NCI-H345 treated with DMSO at 0.1 percent for 48 hours (cell line): Measurements from ENCODE around the gene TMOD2.
A peak's percentile ranks its signal among the peaks of the same experiment; 100 is the strongest.
"Not testable (repeated sequence)": the region's sequence is repeated elsewhere in the genome, so short reads cannot be mapped to it uniquely, and the experiment has no call there.

Source experiments
- DNase-seq: peaks from one replicate; lab custom pipeline; 2025; ENCODE audit not compliant: unreplicated experiment; lab: John Stamatoyannopoulos, UW

Gene TMOD2

DNA sequence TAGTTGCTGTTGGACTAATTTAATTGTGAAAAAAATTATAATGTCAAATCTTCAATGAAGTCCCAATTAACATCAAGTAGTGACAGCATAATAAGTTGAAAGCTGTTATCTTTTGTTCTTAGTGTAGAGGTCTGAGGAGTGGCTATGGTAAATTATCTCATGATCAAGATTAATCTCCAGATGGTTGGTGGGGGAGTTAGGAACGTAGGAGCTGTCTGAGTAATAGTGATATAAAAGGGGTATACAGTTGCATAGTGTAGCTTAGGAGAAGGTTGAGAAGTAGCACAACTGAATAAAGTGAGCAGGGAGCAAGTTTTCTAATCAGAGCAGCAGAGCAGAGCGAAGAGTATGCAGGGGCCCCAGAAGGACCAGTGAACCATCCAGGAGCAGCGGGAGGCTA is 19.5 kb downstream of the TMOD2 start:
- DNase-seq, result no peak

DNA sequence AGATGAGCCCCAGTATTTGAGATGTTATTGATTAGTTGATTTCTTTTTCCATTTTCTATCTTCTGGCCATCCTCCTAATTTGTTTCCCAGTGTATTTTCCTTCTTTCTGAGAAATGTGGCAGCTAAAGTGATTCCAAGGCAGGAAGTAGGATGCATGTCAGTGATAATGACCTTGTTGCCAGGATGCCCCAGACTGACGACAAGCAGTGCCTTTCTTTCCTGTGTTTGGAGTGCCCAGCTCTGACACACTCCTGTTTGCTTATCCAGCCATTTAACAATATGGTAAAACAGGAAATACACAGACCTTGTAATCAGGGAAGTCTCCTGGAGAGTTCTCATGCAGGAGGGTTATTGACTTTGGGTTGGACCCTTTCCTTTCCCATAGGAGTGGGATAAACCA is 20.4 kb downstream of the TMOD2 start:
- no peak for DNase-seq

DNA sequence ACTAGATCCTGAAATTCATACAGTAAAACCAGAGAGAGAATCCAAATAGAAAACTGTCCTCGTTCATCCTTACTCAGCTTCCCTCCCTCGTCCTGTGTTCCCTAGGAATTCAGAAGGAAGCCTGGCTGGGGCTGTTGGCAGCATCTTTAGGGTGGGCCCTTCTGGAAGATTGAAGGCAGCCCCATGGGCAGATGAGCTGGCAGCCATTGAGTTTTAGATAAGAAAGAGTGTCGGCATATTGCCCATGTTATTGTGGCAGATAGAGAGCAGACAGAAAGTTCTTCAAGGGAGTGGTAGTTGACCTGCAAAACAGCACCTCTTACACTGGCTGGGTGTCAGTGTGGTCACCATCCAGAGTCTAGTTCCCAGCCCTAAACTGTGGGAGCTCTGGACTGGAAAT is 23.5 kb downstream of the TMOD2 start:
- DNase-seq, result no peak

DNA sequence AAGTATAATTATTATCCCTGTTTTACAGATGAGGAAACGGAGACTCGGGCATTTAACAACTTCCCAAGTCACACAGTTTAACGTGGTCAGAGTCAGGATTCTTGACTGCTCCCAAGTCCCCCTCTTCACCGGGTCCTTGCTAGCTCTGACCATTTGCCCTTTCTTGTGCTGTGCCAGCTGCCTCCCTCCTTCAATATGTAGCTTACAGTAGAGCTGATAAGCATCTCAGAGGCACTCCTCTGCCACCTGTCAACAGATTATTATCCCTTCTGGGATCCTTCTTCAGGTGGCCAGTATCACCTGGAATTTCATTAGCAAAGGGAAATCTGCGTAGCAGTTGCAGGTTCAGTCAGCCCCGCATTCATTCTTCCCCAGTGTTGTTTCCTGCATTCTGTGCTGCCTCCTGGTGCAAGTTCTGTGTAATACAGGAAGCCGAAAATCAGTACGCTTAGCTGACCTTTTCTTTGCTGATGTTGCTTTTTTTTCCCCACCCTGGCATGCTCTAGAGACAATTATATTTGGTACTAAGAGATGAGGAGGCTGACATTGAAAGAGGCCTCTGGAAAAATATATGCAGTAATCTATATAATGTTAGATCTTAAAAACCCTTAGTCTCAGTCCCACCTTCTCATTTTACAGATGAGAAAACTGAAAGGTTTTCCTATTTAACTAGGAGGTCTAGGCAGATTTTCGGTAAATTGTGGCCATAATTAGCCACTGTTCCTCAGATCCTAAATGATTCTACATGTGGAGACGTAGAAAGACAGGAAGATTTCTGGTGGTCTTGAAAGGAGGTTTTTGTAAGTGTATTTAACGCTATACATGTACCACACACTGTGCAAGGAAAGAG is 24.8 kb downstream of the TMOD2 start:
- no peak for DNase-seq

GRCh38 chr15:51776952-51777569 is 25.7 kb downstream of the TMOD2 start:
- peak; percentile 52 for DNase-seq

DNA sequence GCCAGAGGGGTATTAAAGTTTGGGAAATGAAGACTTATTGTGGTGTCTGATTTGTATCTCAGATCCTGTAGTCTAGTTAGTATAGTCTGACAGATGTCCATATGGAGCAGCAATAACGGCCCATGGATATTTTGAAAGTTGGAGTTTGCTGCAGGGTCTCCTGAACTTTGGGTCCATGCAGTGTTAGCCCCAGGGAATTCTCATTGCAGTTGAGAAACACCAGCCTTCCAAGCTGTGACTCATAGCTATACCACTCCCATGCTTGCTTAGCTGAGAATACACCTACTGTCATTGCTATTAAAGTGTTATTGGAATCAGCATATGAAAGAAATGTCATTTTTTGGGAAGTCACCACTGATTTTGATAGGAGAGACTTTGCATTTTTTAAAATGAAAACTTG is 29.2 kb downstream of the TMOD2 start:
- no peak for DNase-seq

DNA sequence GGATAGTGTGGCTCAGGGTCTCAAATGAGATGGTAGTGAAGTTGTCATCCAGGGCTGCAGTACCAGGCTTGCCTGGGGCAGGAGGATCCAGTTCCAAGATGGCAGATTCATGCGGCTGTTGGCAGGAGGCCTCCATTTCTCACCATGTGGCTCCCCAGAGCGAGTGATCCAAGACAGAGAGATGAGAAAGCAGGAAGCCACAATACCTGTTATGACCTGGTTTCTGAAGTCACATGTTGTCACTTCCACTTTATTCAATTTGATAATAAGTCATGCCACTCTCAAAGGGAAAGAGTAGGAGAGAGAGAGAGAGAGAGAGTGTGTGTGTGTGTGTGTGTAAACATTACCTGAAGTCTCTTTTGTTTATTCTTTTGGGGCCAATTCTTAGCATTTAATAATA is 30.1 kb downstream of the TMOD2 start:
- no peak for DNase-seq

- no peak for DNase-seq
Measured at GRCh38 chr15:51782357-51782896, 31.0 kb downstream of the TMOD2 start.

GRCh38 chr15:51783967-51784366 is 32.6 kb downstream of the TMOD2 start:
- DNase-seq, result no peak

GRCh38 chr15:51787130-51787529 is 35.7 kb downstream of the TMOD2 start:
- not testable (repeated sequence) for DNase-seq

GRCh38 chr15:51792474-51792873 is 41.1 kb downstream of the TMOD2 start:
- DNase-seq, result not testable (repeated sequence)

DNA sequence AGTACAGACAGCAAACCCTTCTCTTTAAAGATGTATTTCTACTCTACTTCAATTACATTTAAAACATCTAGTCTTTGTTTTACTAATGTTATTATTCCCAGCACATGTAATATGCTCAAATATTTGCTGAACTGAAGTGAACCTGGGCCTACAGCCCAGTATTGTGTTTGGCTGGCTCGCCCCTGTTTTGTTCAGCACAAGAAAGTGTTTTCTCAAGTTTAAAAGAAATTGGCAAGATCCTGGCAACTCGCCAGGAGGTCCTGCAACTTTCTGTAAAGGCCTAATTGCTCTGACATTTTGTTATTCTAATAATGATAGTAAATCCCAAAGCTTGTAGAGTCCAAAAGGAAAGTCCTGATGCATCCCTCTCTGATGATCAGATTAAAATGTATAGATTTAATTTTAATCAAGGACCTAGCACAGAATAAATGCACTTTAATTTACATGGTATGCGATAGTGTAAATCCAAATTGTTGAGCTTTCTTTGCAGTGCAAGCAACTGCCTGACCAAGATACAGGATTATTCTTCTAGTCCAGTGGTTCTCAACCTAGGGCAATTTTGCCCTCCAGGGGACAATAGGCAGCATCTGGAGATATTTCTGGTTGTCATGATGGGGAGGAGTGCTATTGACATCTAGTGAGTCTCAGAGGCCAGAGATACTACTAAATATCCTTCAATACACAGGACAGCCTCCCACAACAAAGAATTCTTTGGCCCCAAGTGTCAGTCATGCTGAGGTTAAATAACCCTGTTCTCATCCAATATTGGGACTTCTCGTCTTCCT is 42.3 kb downstream of the TMOD2 start:
- DNase-seq, result no peak

DNA sequence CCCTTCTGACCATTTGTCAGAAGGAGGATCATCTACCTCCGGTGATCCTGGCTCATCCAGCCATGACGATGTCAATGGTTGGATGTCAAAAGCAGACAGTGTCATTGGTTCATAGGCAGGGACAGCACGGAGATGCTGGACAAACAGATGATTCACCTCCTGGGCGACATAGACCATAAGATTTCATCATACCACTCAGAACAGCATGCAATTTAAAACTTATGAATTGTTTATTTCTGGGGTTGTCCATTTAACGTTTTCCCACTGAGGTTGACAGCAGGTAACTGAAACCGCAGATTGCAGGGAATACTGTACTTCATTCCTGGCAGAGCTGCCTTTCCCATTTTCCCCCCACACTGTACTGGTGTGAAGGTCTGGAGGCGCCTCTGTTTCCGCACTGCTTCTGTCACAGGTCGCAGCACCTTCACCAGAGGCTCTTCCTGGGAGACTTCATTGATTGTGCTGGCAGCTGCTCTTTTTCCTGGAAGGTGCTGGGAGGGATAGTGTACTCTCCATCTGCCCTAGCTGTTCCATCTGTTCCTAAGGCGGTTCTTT is 45.5 kb downstream of the TMOD2 start:
- no peak for DNase-seq

GRCh38 chr15:51798281-51798680 is 46.9 kb downstream of the TMOD2 start:
- no peak for DNase-seq

DNA sequence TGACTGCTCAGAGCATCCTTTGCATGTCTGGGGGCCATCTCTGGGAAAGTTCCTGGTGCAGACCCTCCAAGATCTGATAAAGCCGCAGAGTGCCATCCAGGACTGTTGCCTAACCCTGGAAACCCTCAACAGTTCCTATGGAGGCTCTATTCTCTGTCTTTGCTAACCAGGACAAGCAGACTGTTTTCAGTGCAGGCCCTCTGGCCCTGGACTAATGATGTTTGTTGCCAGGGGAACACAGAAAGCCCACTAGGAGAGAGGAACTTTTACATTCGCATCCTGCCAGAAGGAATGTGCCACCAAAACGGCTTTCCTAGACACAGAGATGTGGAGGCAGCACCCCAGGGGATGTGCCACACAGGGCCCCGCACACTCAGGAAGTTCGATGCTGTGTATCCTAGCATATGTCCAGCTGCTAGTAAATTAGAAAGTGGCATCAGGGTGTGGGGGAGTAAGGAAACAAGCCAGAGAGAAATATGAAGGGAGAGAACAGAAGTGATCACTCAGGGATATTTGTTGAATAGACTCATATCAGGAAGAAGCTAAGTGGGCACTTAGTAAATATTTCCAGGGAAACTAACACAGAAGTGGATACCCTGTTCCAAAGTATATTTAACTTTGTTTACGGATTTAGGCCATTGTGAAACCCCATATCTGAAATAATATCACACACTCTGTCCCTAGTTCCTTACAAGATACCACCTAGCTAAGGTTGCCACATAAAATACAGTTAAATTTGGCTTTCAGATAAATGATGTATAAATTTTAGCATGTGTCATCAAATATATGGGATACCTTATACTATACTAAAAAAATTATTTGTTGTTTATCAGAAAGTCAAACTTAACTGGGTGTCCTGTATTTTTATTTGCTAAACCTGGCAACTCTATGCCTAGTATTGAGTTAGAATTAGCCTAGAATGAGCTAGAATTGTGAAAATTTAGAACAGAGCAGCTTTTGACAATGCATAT is 48.2 kb downstream of the TMOD2 start:
- no peak for DNase-seq

DNA sequence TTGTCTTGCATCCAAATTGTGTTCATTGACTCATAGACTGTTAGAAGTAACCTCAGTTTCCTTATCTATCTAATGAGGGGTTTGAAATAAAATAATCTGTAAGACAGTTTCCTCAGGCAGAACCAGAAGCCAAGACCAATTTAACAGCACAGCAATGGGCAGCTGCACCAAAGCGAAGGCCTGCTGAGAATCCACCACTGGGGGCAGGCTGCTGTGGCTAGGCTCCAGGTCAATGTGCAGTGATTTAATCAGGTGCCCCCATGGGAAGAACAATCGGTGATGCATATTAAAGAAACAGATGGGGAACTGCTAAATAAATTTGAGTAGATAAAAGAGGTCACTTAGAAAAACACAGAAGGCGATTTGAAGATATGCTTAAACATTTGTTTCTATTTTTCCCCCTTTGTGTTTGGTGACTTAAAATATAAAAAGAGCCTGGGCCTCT is 50.0 kb downstream of the TMOD2 start:
- no peak for DNase-seq

- DNase-seq, result no peak
Measured at GRCh38 chr15:51802593-51802992, 51.2 kb downstream of the TMOD2 start.

DNA sequence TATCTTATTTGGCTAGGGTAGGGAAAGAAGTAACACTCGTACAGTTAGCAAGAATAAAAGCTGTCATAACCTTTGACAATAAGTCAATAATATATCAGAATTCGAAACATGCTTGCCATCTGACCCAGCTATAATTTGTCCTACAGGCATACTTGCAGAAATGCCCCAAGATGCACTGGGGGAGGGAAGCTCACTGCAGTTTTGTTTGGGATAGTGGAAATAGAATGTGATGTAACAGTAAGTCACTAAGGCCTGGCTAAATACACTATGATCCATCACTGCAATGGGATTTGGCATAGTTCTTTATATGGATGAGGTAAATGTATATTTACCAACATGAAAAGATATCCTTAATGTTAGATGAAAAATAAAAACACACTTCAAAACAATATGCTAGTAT is 52.6 kb downstream of the TMOD2 start:
- no peak for DNase-seq

GRCh38 chr15:51806123-51806522 is 54.7 kb downstream of the TMOD2 start:
- DNase-seq, result no peak

- no peak for DNase-seq
Measured at GRCh38 chr15:51809457-51809856, 58.1 kb downstream of the TMOD2 start.
